WTC11 (cell line): ENCODE results near the gene TOM1. TPM values are rescaled to one million over a fixed set of nuclear protein-coding genes. Genes with fewer than 3 reads are reported as not detected.

Source experiments
- ATAC-seq: fragments of 200-7000 bp; cut with Tn5 transposase; 2 replicates; pipeline ENCODE4 v1.10.0; 2021; ENCODE audit warnings: mild to moderate bottlenecking, moderate library complexity
- CTCF ChIA-PET: fragments of 300-600 bp; sonication (Branson Sonifier 250); formaldehyde crosslinking; loops from one replicate; lab custom pipeline; 2021; ENCODE audit warnings: antibody characterized with exemption; lab: Charles Lee
- POLR2A ChIA-PET: fragments of 350-600 bp; sonication (Branson Sonifier 250); formaldehyde crosslinking; loops from one replicate; lab custom pipeline; 2021; ENCODE audit warnings: antibody characterized with exemption; lab: Charles Lee
- DNase-seq: peaks from one replicate; pipeline ENCODE4 v3.0.0; 2021; ENCODE audit warnings: low spot score
- H3K27ac Mint-ChIP-seq: 2 replicates; pipeline ENCODE4 v1.8.0; 2021; ENCODE audit warnings: mixed read lengths
- H3K27me3 Mint-ChIP-seq: 2 replicates; pipeline ENCODE4 v1.8.0; 2021; ENCODE audit warnings: low read depth, mild to moderate bottlenecking, moderate library complexity, mixed read lengths
- H3K36me3 Mint-ChIP-seq: 2 replicates; pipeline ENCODE4 v1.8.0; 2021; ENCODE audit warnings: mixed read lengths
- H3K4me1 Mint-ChIP-seq: 2 replicates; pipeline ENCODE4 v1.8.0; 2022; ENCODE audit warnings: mixed read lengths
- H3K4me3 Mint-ChIP-seq: 2 replicates; pipeline ENCODE4 v1.8.0; 2021; ENCODE audit warnings: mild to moderate bottlenecking, moderate library complexity, mixed read lengths
- H3K9me3 Mint-ChIP-seq: 2 replicates; pipeline ENCODE4 v1.8.0; 2021; ENCODE audit warnings: mixed read lengths
- AR ChIP-seq: fragments of 250-450 bp; sonication (Bioruptor Pico); IDR thresholded peaks from 2 replicates; pipeline ENCODE4 v1.9.0; 2021; ENCODE audit warnings: mild to moderate bottlenecking
- ATF2 ChIP-seq: sonication (generic); formaldehyde crosslinking; IDR thresholded peaks from 2 replicates; pipeline ENCODE4 v1.8.1; 2022; ENCODE audit warnings: low read depth, missing genetic modification reagents, borderline replicate concordance
- ATF6 ChIP-seq: sonication (generic); formaldehyde crosslinking; IDR thresholded peaks from 2 replicates; pipeline ENCODE4 v1.8.1; 2023; ENCODE audit warnings: mild to moderate bottlenecking, missing genetic modification reagents
- CDX4 ChIP-seq: fragments of 250-450 bp; sonication (Bioruptor Pico); IDR thresholded peaks from 2 replicates; pipeline ENCODE4 v1.9.0; 2021; ENCODE audit warnings: moderate library complexity, mild to moderate bottlenecking, inconsistent platforms, borderline replicate concordance
- CREM ChIP-seq: sonication (generic); formaldehyde crosslinking; IDR thresholded peaks from 2 replicates; pipeline ENCODE4 v1.8.1; 2022; ENCODE audit warnings: mild to moderate bottlenecking, missing genetic modification reagents, moderate library complexity
- ERG ChIP-seq: fragments of 250-450 bp; sonication (Bioruptor Pico); IDR thresholded peaks from 2 replicates; pipeline ENCODE4 v1.8.0; 2021; ENCODE audit warnings: mild to moderate bottlenecking
- ESRRA ChIP-seq: sonication (generic); formaldehyde crosslinking; IDR thresholded peaks from 2 replicates; pipeline ENCODE4 v1.8.1; 2022; ENCODE audit warnings: mild to moderate bottlenecking, missing genetic modification reagents, borderline replicate concordance
- GRHL2 ChIP-seq: fragments of 250-450 bp; sonication (Bioruptor Pico); IDR thresholded peaks from 2 replicates; pipeline ENCODE4 v1.8.0; 2022; ENCODE audit warnings: mild to moderate bottlenecking, moderate library complexity; ENCODE audit not compliant: insufficient replicate concordance, severe bottlenecking
- JAZF1 ChIP-seq: fragments of 250-450 bp; sonication (Bioruptor Pico); IDR thresholded peaks from 2 replicates; pipeline ENCODE4 v1.9.0; 2021; ENCODE audit warnings: moderate library complexity, mild to moderate bottlenecking, inconsistent platforms
- MAX ChIP-seq: sonication (generic); formaldehyde crosslinking; IDR thresholded peaks from 2 replicates; pipeline ENCODE4 v1.8.0; 2022; ENCODE audit warnings: mild to moderate bottlenecking, missing genetic modification reagents
- PREB ChIP-seq: sonication (generic); formaldehyde crosslinking; IDR thresholded peaks from 2 replicates; pipeline ENCODE4 v1.8.1; 2022; ENCODE audit warnings: mild to moderate bottlenecking, missing genetic modification reagents, moderate library complexity, borderline replicate concordance
- SP1 ChIP-seq: sonication (generic); formaldehyde crosslinking; conservative IDR thresholded peaks from 2 replicates; pipeline ENCODE4 v1.8.1; 2022; ENCODE audit warnings: missing genetic modification reagents
- TCF7 ChIP-seq: sonication (generic); formaldehyde crosslinking; IDR thresholded peaks from 2 replicates; pipeline ENCODE4 v1.8.0; 2022; ENCODE audit warnings: mild to moderate bottlenecking, low read depth, missing genetic modification reagents, moderate library complexity
- TEAD4 ChIP-seq: sonication (generic); formaldehyde crosslinking; IDR thresholded peaks from 2 replicates; pipeline ENCODE4 v1.8.0; 2022; ENCODE audit warnings: mild to moderate bottlenecking, missing genetic modification reagents
- USF1 ChIP-seq: sonication (generic); formaldehyde crosslinking; IDR thresholded peaks from 2 replicates; pipeline ENCODE4 v1.8.0; 2022; ENCODE audit warnings: mild to moderate bottlenecking, missing genetic modification reagents
- ZNF425 ChIP-seq: fragments of 250-450 bp; sonication (Bioruptor Pico); conservative IDR thresholded peaks from 2 replicates; pipeline ENCODE4 v1.9.0; 2021; ENCODE audit warnings: mild to moderate bottlenecking
- ZNF512 ChIP-seq: sonication (generic); formaldehyde crosslinking; IDR thresholded peaks from 2 replicates; pipeline ENCODE4 v1.8.1; 2022; ENCODE audit warnings: missing genetic modification reagents, borderline replicate concordance
- ZNF671 ChIP-seq: fragments of 250-450 bp; sonication (Bioruptor Pico); IDR thresholded peaks from 2 replicates; pipeline ENCODE4 v1.8.0; 2021; ENCODE audit warnings: mild to moderate bottlenecking
- total RNA-seq: library from RNA; stranded (reverse); gene quantifications from 3 replicates; pipeline ENCODE4 v1.2.3, GENCODE V29; 2021

Gene TOM1
- total RNA-seq, 1 experiment from 2014 or later: 23.5 TPM

GRCh38 chr22:35383679-35384071 is 84.0 kb downstream of the TOM1 start:
- CTCF ChIA-PET: interaction anchor here (1.1 kb wide), 1 partner anchor 8 kb away, joined by 3 read pairs; no protein-coding TSS in a partner anchor
- TF ChIP-seq ATF6 (CRISPR knock-in tag): no peak
- no peak for TF ChIP-seq GRHL2 (CRISPR knock-in tag)
- no peak for TF ChIP-seq TEAD4 (CRISPR knock-in tag)
- no peak for TF ChIP-seq TCF7 (CRISPR knock-in tag)
- DNase-seq: no peak
- no peak overlapping the region for H3K4me3 Mint-ChIP-seq
- ATAC-seq: no peak
- H3K9me3 Mint-ChIP-seq: no peaks in the 10 kb centered on the region
- H3K4me1 Mint-ChIP-seq: peaks cover 32% of the 10 kb centered on the region
- H3K27me3 Mint-ChIP-seq: no peaks in the 10 kb centered on the region
- H3K27ac Mint-ChIP-seq: no peak overlapping the region
- no peaks in the 10 kb centered on the region; the same call in 1 of the 2 replicates for H3K36me3 Mint-ChIP-seq
- POLR2A ChIA-PET: no interaction called here

- H3K4me3 Mint-ChIP-seq: no peak overlapping the region
- no peak for ATAC-seq
- CTCF ChIA-PET: interaction anchor here (0.7 to 1.1 kb wide), 2 partner anchors 9 to 37 kb away, joined by 3 read pairs; no protein-coding TSS in a partner anchor
- H3K4me1 Mint-ChIP-seq: peaks cover 23% of the 10 kb centered on the region
- H3K27me3 Mint-ChIP-seq: no peaks in the 10 kb centered on the region
- POLR2A ChIA-PET: interaction anchor here (0.6 kb wide), 1 partner anchor 9 kb away, joined by 4 read pairs; no protein-coding TSS in a partner anchor
- H3K27ac Mint-ChIP-seq: peak overlapping the region; percentile 41; the same call in 1 of the 2 replicates
- DNase-seq: no peak
- no peaks in the 10 kb centered on the region; the same call in 1 of the 2 replicates for H3K36me3 Mint-ChIP-seq
- H3K9me3 Mint-ChIP-seq: no peaks in the 10 kb centered on the region
- TF ChIP-seq GRHL2 (CRISPR knock-in tag) (no peak), AR (no peak), ZNF671 (no peak), ZNF512 (CRISPR knock-in tag) (no peak), ATF2 (CRISPR knock-in tag) (no peak), SP1 (CRISPR knock-in tag) (no peak), ERG (CRISPR knock-in tag) (no peak), ZNF425 (CRISPR knock-in tag) (no peak), PREB (CRISPR knock-in tag) (no peak), JAZF1 (CRISPR knock-in tag) (no peak), CREM (CRISPR knock-in tag) (no peak), USF1 (CRISPR knock-in tag) (no peak), CDX4 (no peak), MAX (CRISPR knock-in tag) (no peak), ESRRA (CRISPR knock-in tag) (no peak)
Measured at GRCh38 chr22:35384527-35384926, 84.8 kb downstream of the TOM1 start.
